GM23338 (cell line): ENCODE data around the gene ZBTB9. TPM values are rescaled to one million over a fixed set of nuclear protein-coding genes. Genes with fewer than 3 reads are reported as not detected.

ENCODE experiments used
- ATAC-seq: fragments of 200-7000 bp; cut with Tn5 transposase; 3 replicates; pipeline ENCODE4 v1.9.1; 2020
- DNase-seq: peaks from one replicate; pipeline ENCODE4 v3.0.0-alpha.2; 2015; ENCODE audit warnings: low spot score
- H2AFZ ChIP-seq: fragments of 200-600 bp; sonication (generic); 2 replicates; pipeline ENCODE4 v1.8.0; 2016; ENCODE audit warnings: antibody characterized with exemption, mild to moderate bottlenecking, moderate library complexity
- H3F3A ChIP-seq: fragments of 200-600 bp; sonication (generic); replicated peaks from 2 replicates; pipeline ENCODE4 v1.8.0; 2017; ENCODE audit warnings: antibody characterized with exemption, mixed run types, low read depth
- H3K27ac ChIP-seq: fragments of 200-600 bp; sonication (generic); 2 replicates; pipeline ENCODE4 v1.6.1; 2016; ENCODE audit warnings: low read depth
- H3K27me3 ChIP-seq: fragments of 200-600 bp; sonication (generic); 2 replicates; pipeline ENCODE4 v1.8.0; 2016; ENCODE audit warnings: mild to moderate bottlenecking, mixed run types, moderate library complexity; ENCODE audit not compliant: insufficient read depth
- H3K36me3 ChIP-seq: fragments of 200-600 bp; sonication (generic); 2 replicates; pipeline ENCODE4 v1.8.0; 2016; ENCODE audit warnings: mild to moderate bottlenecking; ENCODE audit not compliant: insufficient read depth
- H3K4me1 ChIP-seq: fragments of 200-600 bp; sonication (generic); 2 replicates; pipeline ENCODE4 v1.8.0; 2016; ENCODE audit warnings: mild to moderate bottlenecking, moderate library complexity; ENCODE audit not compliant: insufficient read depth
- H3K4me2 ChIP-seq: fragments of 200-600 bp; sonication (generic); 2 replicates; pipeline ENCODE4 v1.7.1; 2017; ENCODE audit warnings: mixed run types
- H3K4me3 ChIP-seq: fragments of 200-600 bp; sonication (generic); 2 replicates; pipeline ENCODE4 v1.6.1; 2016; ENCODE audit warnings: mixed run types
- H3K79me2 ChIP-seq: fragments of 200-600 bp; sonication (generic); replicated peaks from 2 replicates; pipeline ENCODE4 v1.8.0; 2017; ENCODE audit warnings: mild to moderate bottlenecking; ENCODE audit not compliant: insufficient read depth
- H3K9me2 ChIP-seq: fragments of 200-600 bp; sonication (generic); 2 replicates; pipeline ENCODE4 v1.8.0; 2017; ENCODE audit not compliant: insufficient read depth
- H4K20me1 ChIP-seq: fragments of 200-600 bp; sonication (generic); replicated peaks from 2 replicates; pipeline ENCODE4 v1.8.0; 2017; ENCODE audit warnings: mild to moderate bottlenecking; ENCODE audit not compliant: insufficient read depth
- H3K27ac Mint-ChIP-seq: 2 replicates; pipeline ENCODE4 v1.8.0; 2020; ENCODE audit warnings: inconsistent platforms, mild to moderate bottlenecking, moderate library complexity, mixed read lengths
- H3K27me3 Mint-ChIP-seq: 3 replicates; pipeline ENCODE4 v1.8.0; 2022; ENCODE audit warnings: low read depth, mild to moderate bottlenecking, moderate library complexity, mixed read lengths, inconsistent platforms; ENCODE audit not compliant: insufficient read depth, poor library complexity
- H3K36me3 Mint-ChIP-seq: 3 replicates; pipeline ENCODE4 v1.8.0; 2021; ENCODE audit warnings: low read depth, mild to moderate bottlenecking, inconsistent platforms, moderate library complexity, mixed read lengths
- H3K4me1 Mint-ChIP-seq: 3 replicates; pipeline ENCODE4 v1.8.0; 2020; ENCODE audit warnings: mild to moderate bottlenecking, inconsistent platforms, mixed read lengths
- H3K4me3 Mint-ChIP-seq: 3 replicates; pipeline ENCODE4 v1.8.0; 2021; ENCODE audit warnings: moderate library complexity, mild to moderate bottlenecking, inconsistent platforms, mixed read lengths
- H3K9me3 Mint-ChIP-seq: 3 replicates; pipeline ENCODE4 v1.8.0; 2020; ENCODE audit warnings: moderate library complexity, mild to moderate bottlenecking, inconsistent platforms, mixed read lengths
- CREB1 ChIP-seq: fragments of 250-450 bp; sonication (Bioruptor Pico); IDR thresholded peaks from 2 replicates; pipeline ENCODE4 v1.5.0; 2020; ENCODE audit warnings: low read depth, mild to moderate bottlenecking, moderate library complexity
- POLR2AphosphoS5 ChIP-seq: IDR thresholded peaks from 2 replicates; pipeline ENCODE4 v1.6.1; 2016; ENCODE audit warnings: antibody characterized with exemption, low read depth
- ZNF331 ChIP-seq: fragments of 250-450 bp; sonication (Bioruptor Pico); IDR thresholded peaks from 2 replicates; pipeline ENCODE4 v1.5.0; 2020; ENCODE audit warnings: low read depth, mild to moderate bottlenecking, moderate library complexity
- polyA plus RNA-seq: library from polyadenylated mRNA; unstranded; fragments of >200 nt; fragmentation: Nextera tagmentation; extraction: Ambion mirVana; gene quantifications from 2 replicates; pipeline ENCODE4 v1.2.1, GENCODE V29; 2016
- total RNA-seq: library from RNA; depleted of rRNA; stranded (reverse); fragments of >200 nt; shearing (Covaris generic); gene quantifications from 2 replicates; pipeline ENCODE4 v1.2.3, GENCODE V29; 2014
- TF ChIP-seq, protein P1 (sequence below): IDR thresholded peaks from one replicate; pipeline ENCODE4 v1.6.1; 2018; ENCODE audit warnings: antibody characterized with exemption; ENCODE audit not compliant: unreplicated experiment
- TF ChIP-seq, protein P2 (sequence below), 2 experiments: fragments of 200-600 bp in 1 of 2; sonication (generic) in 1 of 2; conservative IDR thresholded peaks; 2 replicates each; pipeline versions ENCODE4 v1.5.1 to v1.6.1; 2016 to 2017; ENCODE audit warnings: antibody characterized with exemption in 2 of 2, low read depth in 2 of 2, mild to moderate bottlenecking in 2 of 2, moderate library complexity in 1 of 2
- TF ChIP-seq, protein P3 (sequence below): fragments of 250-450 bp; sonication (Bioruptor Pico); IDR thresholded peaks from 2 replicates; pipeline ENCODE4 v1.5.0; 2020; ENCODE audit warnings: mild to moderate bottlenecking, moderate library complexity

Gene ZBTB9
- total and polyA plus RNA-seq, 2 experiments from 2014 or later, result 13.5 to 17.9 TPM

DNA sequence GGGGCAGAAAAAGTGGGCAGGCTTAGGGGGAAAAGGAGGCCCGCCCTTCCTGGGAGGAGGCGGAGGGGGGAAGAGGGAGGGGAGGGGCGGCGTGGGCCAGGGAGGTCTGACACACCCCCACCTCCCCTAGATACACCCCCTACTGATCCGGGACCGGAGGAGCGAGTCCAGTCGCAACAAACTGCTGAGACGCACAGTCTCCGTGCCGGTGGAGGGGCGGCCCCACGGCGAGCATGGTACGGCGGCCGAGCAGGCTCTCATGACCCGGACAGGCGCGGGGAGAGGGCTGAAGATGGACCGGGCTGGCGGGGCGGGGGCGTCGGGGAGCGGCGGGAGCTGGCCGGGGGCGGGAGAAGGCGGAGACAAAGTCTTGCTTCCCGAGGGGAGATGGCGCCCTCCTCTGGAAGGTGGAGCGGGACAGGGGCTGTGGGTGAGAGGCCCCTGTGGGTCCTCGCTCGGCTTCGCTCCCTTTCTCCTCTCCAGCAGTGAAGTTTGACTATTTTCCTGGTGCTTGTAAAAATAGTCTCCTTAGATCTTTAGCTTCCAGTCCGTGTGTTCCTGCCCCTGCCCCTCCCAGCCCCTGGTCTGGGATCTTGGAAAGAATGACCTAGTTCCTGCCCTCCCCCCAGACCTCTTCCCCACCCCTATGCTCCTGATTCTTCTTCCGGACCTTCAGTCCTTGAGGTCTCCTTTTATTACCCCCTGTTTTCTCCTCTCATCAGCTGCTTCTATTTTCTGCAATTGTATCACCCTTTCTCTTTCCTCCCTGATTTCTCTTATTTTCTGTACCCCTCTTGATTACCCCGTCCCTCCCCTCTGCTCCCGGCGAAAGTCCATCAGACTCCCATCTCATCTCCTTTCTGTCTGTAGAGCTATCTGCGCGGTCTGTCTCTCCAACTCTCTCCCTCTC, 28.5 kb upstream of the ZBTB9 start:
- ATAC-seq, result peak; percentile 79
- H3K36me3 ChIP-seq, result no peaks in the 10 kb centered on the region
- no peaks in the 10 kb centered on the region; the same call in 1 of the 2 replicates for H4K20me1 ChIP-seq
- peaks cover 20% of the 10 kb centered on the region for H3K27me3 Mint-ChIP-seq
- peak overlapping the region; percentile 95 for H3K4me2 ChIP-seq
- H3K4me1 Mint-ChIP-seq, result peaks cover 81% of the 10 kb centered on the region
- peaks cover 24% of the 10 kb centered on the region for H3F3A ChIP-seq
- no peaks in the 10 kb centered on the region for H3K9me3 Mint-ChIP-seq
- H3K36me3 Mint-ChIP-seq, result peaks cover 27% of the 10 kb centered on the region
- peaks cover 47% of the 10 kb centered on the region for H3K4me1 ChIP-seq
- H3K79me2 ChIP-seq, result peaks cover 59% of the 10 kb centered on the region
- no peaks in the 10 kb centered on the region for H3K27me3 ChIP-seq
- TF ChIP-seq CREB1 (CRISPR knock-in tag), result 0 out of 2 replicates have a peak, but pooled peaks have one; percentile 2
- TF ChIP-seq POLR2AphosphoS5, result peak; percentile 67
- no peak for TF ChIP-seq ZNF331 (CRISPR knock-in tag)
- TF ChIP-seq, protein P1, sequence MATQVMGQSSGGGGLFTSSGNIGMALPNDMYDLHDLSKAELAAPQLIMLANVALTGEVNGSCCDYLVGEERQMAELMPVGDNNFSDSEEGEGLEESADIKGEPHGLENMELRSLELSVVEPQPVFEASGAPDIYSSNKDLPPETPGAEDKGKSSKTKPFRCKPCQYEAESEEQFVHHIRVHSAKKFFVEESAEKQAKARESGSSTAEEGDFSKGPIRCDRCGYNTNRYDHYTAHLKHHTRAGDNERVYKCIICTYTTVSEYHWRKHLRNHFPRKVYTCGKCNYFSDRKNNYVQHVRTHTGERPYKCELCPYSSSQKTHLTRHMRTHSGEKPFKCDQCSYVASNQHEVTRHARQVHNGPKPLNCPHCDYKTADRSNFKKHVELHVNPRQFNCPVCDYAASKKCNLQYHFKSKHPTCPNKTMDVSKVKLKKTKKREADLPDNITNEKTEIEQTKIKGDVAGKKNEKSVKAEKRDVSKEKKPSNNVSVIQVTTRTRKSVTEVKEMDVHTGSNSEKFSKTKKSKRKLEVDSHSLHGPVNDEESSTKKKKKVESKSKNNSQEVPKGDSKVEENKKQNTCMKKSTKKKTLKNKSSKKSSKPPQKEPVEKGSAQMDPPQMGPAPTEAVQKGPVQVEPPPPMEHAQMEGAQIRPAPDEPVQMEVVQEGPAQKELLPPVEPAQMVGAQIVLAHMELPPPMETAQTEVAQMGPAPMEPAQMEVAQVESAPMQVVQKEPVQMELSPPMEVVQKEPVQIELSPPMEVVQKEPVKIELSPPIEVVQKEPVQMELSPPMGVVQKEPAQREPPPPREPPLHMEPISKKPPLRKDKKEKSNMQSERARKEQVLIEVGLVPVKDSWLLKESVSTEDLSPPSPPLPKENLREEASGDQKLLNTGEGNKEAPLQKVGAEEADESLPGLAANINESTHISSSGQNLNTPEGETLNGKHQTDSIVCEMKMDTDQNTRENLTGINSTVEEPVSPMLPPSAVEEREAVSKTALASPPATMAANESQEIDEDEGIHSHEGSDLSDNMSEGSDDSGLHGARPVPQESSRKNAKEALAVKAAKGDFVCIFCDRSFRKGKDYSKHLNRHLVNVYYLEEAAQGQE, result no peak
- TF ChIP-seq, protein P2, sequence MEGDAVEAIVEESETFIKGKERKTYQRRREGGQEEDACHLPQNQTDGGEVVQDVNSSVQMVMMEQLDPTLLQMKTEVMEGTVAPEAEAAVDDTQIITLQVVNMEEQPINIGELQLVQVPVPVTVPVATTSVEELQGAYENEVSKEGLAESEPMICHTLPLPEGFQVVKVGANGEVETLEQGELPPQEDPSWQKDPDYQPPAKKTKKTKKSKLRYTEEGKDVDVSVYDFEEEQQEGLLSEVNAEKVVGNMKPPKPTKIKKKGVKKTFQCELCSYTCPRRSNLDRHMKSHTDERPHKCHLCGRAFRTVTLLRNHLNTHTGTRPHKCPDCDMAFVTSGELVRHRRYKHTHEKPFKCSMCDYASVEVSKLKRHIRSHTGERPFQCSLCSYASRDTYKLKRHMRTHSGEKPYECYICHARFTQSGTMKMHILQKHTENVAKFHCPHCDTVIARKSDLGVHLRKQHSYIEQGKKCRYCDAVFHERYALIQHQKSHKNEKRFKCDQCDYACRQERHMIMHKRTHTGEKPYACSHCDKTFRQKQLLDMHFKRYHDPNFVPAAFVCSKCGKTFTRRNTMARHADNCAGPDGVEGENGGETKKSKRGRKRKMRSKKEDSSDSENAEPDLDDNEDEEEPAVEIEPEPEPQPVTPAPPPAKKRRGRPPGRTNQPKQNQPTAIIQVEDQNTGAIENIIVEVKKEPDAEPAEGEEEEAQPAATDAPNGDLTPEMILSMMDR (conservative IDR thresholded peaks at IDR 0.05; ENCODE audit: low read depth in 2 of 2), result peak; percentile 56 to 82
- TF ChIP-seq, protein P3, sequence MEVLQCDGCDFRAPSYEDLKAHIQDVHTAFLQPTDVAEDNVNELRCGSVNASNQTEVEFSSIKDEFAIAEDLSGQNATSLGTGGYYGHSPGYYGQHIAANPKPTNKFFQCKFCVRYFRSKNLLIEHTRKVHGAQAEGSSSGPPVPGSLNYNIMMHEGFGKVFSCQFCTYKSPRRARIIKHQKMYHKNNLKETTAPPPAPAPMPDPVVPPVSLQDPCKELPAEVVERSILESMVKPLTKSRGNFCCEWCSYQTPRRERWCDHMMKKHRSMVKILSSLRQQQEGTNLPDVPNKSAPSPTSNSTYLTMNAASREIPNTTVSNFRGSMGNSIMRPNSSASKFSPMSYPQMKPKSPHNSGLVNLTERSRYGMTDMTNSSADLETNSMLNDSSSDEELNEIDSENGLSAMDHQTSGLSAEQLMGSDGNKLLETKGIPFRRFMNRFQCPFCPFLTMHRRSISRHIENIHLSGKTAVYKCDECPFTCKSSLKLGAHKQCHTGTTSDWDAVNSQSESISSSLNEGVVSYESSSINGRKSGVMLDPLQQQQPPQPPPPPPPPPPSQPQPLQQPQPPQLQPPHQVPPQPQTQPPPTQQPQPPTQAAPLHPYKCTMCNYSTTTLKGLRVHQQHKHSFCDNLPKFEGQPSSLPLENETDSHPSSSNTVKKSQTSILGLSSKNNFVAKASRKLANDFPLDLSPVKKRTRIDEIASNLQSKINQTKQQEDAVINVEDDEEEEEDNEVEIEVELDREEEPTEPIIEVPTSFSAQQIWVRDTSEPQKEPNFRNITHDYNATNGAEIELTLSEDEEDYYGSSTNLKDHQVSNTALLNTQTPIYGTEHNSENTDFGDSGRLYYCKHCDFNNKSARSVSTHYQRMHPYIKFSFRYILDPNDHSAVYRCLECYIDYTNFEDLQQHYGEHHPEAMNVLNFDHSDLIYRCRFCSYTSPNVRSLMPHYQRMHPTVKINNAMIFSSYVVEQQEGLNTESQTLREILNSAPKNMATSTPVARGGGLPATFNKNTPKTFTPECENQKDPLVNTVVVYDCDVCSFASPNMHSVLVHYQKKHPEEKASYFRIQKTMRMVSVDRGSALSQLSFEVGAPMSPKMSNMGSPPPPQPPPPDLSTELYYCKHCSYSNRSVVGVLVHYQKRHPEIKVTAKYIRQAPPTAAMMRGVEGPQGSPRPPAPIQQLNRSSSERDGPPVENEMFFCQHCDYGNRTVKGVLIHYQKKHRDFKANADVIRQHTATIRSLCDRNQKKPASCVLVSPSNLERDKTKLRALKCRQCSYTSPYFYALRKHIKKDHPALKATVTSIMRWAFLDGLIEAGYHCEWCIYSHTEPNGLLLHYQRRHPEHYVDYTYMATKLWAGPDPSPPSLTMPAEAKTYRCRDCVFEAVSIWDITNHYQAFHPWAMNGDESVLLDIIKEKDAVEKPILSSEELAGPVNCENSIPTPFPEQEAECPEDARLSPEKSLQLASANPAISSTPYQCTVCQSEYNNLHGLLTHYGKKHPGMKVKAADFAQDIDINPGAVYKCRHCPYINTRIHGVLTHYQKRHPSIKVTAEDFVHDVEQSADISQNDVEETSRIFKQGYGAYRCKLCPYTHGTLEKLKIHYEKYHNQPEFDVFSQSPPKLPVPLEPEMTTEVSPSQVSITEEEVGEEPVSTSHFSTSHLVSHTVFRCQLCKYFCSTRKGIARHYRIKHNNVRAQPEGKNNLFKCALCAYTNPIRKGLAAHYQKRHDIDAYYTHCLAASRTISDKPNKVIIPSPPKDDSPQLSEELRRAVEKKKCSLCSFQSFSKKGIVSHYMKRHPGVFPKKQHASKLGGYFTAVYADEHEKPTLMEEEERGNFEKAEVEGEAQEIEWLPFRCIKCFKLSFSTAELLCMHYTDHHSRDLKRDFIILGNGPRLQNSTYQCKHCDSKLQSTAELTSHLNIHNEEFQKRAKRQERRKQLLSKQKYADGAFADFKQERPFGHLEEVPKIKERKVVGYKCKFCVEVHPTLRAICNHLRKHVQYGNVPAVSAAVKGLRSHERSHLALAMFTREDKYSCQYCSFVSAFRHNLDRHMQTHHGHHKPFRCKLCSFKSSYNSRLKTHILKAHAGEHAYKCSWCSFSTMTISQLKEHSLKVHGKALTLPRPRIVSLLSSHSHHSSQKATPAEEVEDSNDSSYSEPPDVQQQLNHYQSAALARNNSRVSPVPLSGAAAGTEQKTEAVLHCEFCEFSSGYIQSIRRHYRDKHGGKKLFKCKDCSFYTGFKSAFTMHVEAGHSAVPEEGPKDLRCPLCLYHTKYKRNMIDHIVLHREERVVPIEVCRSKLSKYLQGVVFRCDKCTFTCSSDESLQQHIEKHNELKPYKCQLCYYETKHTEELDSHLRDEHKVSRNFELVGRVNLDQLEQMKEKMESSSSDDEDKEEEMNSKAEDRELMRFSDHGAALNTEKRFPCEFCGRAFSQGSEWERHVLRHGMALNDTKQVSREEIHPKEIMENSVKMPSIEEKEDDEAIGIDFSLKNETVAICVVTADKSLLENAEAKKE (CRISPR knock-in tag), result no peak
- H2AFZ ChIP-seq, result no peak overlapping the region
- H3K27ac ChIP-seq, result peak overlapping the region; percentile 90; the same call in 1 of the 2 replicates
- H3K4me3 Mint-ChIP-seq, result peak overlapping the region; percentile 90
- no peaks in the 10 kb centered on the region for H3K9me2 ChIP-seq
- peak overlapping the region; percentile 81 for H3K27ac Mint-ChIP-seq
- H3K4me3 ChIP-seq, result peak overlapping the region; percentile 72
- peak; percentile 91 for DNase-seq
